ENCODE results near the gene BRIP1.
"Not testable (repeated sequence)": the region's sequence is repeated elsewhere in the genome, so short reads cannot be mapped to it uniquely, and the experiment has no call there.

Gene BRIP1

GRCh38 chr17:61728297-61728836, 135.0 kb downstream of the BRIP1 start:
- no peak for TF ChIP-seq CTCF (conservative IDR thresholded peaks at IDR 0.05; ENCODE audit: low read depth, low read length)
- H3K27ac ChIP-seq = no peak overlapping the region

GRCh38 chr17:61727798-61728197, 135.5 kb downstream of the BRIP1 start:
- not testable (repeated sequence) for H3K4me3 ChIP-seq (IDR thresholded peaks at IDR 0.05; ENCODE audit: insufficient read depth, low read depth, low read length); H3K4me2 ChIP-seq

More at GRCh38 chr17:61728297-61728836, 135.0 kb downstream of the BRIP1 start:
- Histone ChIP-seq H3K9ac (no peak overlapping the region), H4K20me1 (ENCODE audit: insufficient read depth) (no peaks in the 10 kb centered on the region), H3K4me2 (no peak overlapping the region), H3K79me2 (ENCODE audit: insufficient read depth, low read depth) (no peaks in the 10 kb centered on the region), H3K27me3 (ENCODE audit: insufficient read depth, low read depth) (no peaks in the 10 kb centered on the region), H3K4me1 (ENCODE audit: low read depth, poor library complexity, severe bottlenecking) (no peaks in the 10 kb centered on the region), H3K36me3 (ENCODE audit: insufficient read depth) (no peaks in the 10 kb centered on the region), H2AFZ (ENCODE audit: low read depth) (no peak overlapping the region), H3K4me3 (IDR thresholded peaks at IDR 0.05; ENCODE audit: insufficient read depth, low read depth, low read length) (no peak overlapping the region)

GRCh38 chr17:61726977-61727376, 136.4 kb downstream of the BRIP1 start:
- H3K9ac ChIP-seq = no peak overlapping the region
- no peaks in the 10 kb centered on the region for H4K20me1 ChIP-seq (ENCODE audit: insufficient read depth)
- no peaks in the 10 kb centered on the region for H3K79me2 ChIP-seq (ENCODE audit: insufficient read depth, low read depth)
- no peaks in the 10 kb centered on the region for H3K4me1 ChIP-seq (ENCODE audit: low read depth, poor library complexity, severe bottlenecking)
- H3K27me3 ChIP-seq (ENCODE audit: insufficient read depth, low read depth) = no peaks in the 10 kb centered on the region
- no peak overlapping the region for H3K27ac ChIP-seq
- no peak overlapping the region for H3K4me2 ChIP-seq
- H3K4me3 ChIP-seq (IDR thresholded peaks at IDR 0.05; ENCODE audit: insufficient read depth, low read depth, low read length) = no peak overlapping the region
- H2AFZ ChIP-seq (ENCODE audit: low read depth) = no peak overlapping the region
- no peaks in the 10 kb centered on the region for H3K36me3 ChIP-seq (ENCODE audit: insufficient read depth)
- no peak for TF ChIP-seq CTCF (conservative IDR thresholded peaks at IDR 0.05; ENCODE audit: low read depth, low read length)

More at GRCh38 chr17:61727798-61728197, 135.5 kb downstream of the BRIP1 start:
- H2AFZ ChIP-seq (ENCODE audit: low read depth); H3K36me3 ChIP-seq (ENCODE audit: insufficient read depth); H3K79me2 ChIP-seq (ENCODE audit: insufficient read depth, low read depth); H3K27me3 ChIP-seq (ENCODE audit: insufficient read depth, low read depth); H3K27ac ChIP-seq; H3K9ac ChIP-seq; H4K20me1 ChIP-seq (ENCODE audit: insufficient read depth); H3K4me1 ChIP-seq (ENCODE audit: low read depth, poor library complexity, severe bottlenecking): not testable (repeated sequence)

GRCh38 chr17:61724777-61725176, 138.6 kb downstream of the BRIP1 start:
- TF ChIP-seq CTCF (conservative IDR thresholded peaks at IDR 0.05; ENCODE audit: low read depth, low read length) = no peak

GRCh38 chr17:61723914-61724313, 139.4 kb downstream of the BRIP1 start:
- Histone ChIP-seq H3K36me3 (ENCODE audit: insufficient read depth) (no peaks in the 10 kb centered on the region), H3K4me3 (IDR thresholded peaks at IDR 0.05; ENCODE audit: insufficient read depth, low read depth, low read length) (no peak overlapping the region), H3K27me3 (ENCODE audit: insufficient read depth, low read depth) (no peaks in the 10 kb centered on the region), H3K79me2 (ENCODE audit: insufficient read depth, low read depth) (no peaks in the 10 kb centered on the region), H2AFZ (ENCODE audit: low read depth) (no peak overlapping the region), H4K20me1 (ENCODE audit: insufficient read depth) (no peaks in the 10 kb centered on the region), H3K4me1 (ENCODE audit: low read depth, poor library complexity, severe bottlenecking) (no peaks in the 10 kb centered on the region), H3K4me2 (no peak overlapping the region), H3K9ac (no peak overlapping the region), H3K27ac (no peak overlapping the region)
- TF ChIP-seq CTCF (conservative IDR thresholded peaks at IDR 0.05; ENCODE audit: low read depth, low read length) = no peak

More at GRCh38 chr17:61724777-61725176, 138.6 kb downstream of the BRIP1 start:
- Histone ChIP-seq H3K4me3 (IDR thresholded peaks at IDR 0.05; ENCODE audit: insufficient read depth, low read depth, low read length) (no peak overlapping the region), H3K4me2 (no peak overlapping the region), H3K36me3 (ENCODE audit: insufficient read depth) (no peaks in the 10 kb centered on the region), H3K9ac (no peak overlapping the region), H3K27me3 (ENCODE audit: insufficient read depth, low read depth) (no peaks in the 10 kb centered on the region), H3K27ac (no peak overlapping the region), H3K4me1 (ENCODE audit: low read depth, poor library complexity, severe bottlenecking) (no peaks in the 10 kb centered on the region), H4K20me1 (ENCODE audit: insufficient read depth) (no peaks in the 10 kb centered on the region), H3K79me2 (ENCODE audit: insufficient read depth, low read depth) (no peaks in the 10 kb centered on the region), H2AFZ (ENCODE audit: low read depth) (no peak overlapping the region)

Measured in KMS-11 (cell line).